Measurements from ENCODE around the gene C12orf60. TPM values are rescaled to one million over a fixed set of nuclear protein-coding genes. Genes with fewer than 3 reads are reported as not detected.
A peak's percentile ranks its signal among the peaks of the same experiment; 100 is the strongest.

The C12orf60 gene
- total and polyA plus RNA-seq, 2 of the 8 experiments (the other 6 are each of a cell fraction or from before 2014, with no cell fraction given) = 1.2 to 1.5 TPM

DNA sequence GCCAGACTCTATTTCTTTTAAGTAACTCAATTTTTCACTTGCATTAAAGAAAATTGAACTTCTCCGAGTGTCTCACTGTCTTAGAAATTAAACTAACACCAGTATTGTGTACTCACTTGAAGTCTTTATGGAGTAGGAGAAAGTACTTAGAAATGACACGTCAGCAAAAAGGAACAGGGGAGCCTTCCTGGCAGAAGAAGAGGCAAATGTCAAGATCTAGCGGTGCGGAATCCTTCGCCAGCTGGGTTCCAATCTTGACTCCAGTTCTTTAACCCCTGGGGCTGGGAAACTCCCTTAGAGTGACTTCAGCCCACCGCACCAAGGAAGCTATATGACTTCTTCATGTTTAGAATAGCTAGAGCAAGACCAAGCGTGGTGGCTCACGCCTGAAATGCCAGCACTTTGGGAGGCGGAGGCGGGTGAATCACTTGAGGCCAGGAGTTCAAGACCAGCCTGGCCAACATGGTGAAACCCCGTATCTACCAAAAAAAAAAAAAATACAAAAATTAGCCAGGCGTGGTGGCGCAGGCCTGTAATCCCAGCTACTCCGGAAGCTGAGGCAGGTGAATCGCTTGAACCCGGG, 34.6 kb upstream of the C12orf60 start (continued):
- TF ChIP-seq TAF7 (optimal IDR thresholded peaks at IDR 0.05; ENCODE audit: borderline replicate concordance, low read depth, low read length) = peak; percentile 37
- TF ChIP-seq JUND (IDR thresholded peaks at IDR 0.05; ENCODE audit: low read length) = no peak
- no peak for TF ChIP-seq POU5F1 (IDR thresholded peaks at IDR 0.05; ENCODE audit: low read depth, low read length)
- TF ChIP-seq, protein P1, sequence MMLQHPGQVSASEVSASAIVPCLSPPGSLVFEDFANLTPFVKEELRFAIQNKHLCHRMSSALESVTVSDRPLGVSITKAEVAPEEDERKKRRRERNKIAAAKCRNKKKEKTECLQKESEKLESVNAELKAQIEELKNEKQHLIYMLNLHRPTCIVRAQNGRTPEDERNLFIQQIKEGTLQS (IDR thresholded peaks at IDR 0.05; ENCODE audit: insufficient read depth, low read depth, low read length) = no peak
- no peak for TF ChIP-seq HDAC2 (IDR thresholded peaks at IDR 0.05; ENCODE audit: borderline replicate concordance in 1 of 2, low read depth in 2 of 2, low read length in 2 of 2)
- TF ChIP-seq BACH1 (IDR thresholded peaks at IDR 0.05; ENCODE audit: low read length) = no peak
- no peak for TF ChIP-seq BCL11A (IDR thresholded peaks at IDR 0.05; ENCODE audit: low read depth in 2 of 2, low read length in 2 of 2)
- TF ChIP-seq POLR2AphosphoS5 (IDR thresholded peaks at IDR 0.05; ENCODE audit: low read depth, low read length) = peak; percentile 54; the same call in 1 of the 2 replicates
- no peak for TF ChIP-seq EP300 (IDR thresholded peaks at IDR 0.05; ENCODE audit: borderline replicate concordance in 1 of 2, low read depth in 2 of 2, low read length in 2 of 2)
- TF ChIP-seq JUN (IDR thresholded peaks at IDR 0.05; ENCODE audit: low read depth, low read length) = no peak
- TF ChIP-seq SIX5 (IDR thresholded peaks at IDR 0.05; ENCODE audit: low read depth, low read length) = no peak
- TF ChIP-seq FOSL1 (IDR thresholded peaks at IDR 0.05; ENCODE audit: insufficient read depth, low read depth, low read length) = no peak
- TF ChIP-seq CBX5 (IDR thresholded peaks at IDR 0.05; ENCODE audit: low read depth, low read length) = no peak
- TF ChIP-seq TBP (IDR thresholded peaks at IDR 0.05; ENCODE audit: low read depth, low read length) = no peak
- no peak for TF ChIP-seq GTF2F1 (IDR thresholded peaks at IDR 0.05; ENCODE audit: borderline replicate concordance, low read depth, low read length)
- no peak for TF ChIP-seq NRF1 (IDR thresholded peaks at IDR 0.05; ENCODE audit: low read depth, low read length)
- TF ChIP-seq CHD1 (IDR thresholded peaks at IDR 0.05; ENCODE audit: low read depth, low read length) = no peak
- TF ChIP-seq CEBPB (IDR thresholded peaks at IDR 0.05; ENCODE audit: low read depth, low read length) = no peak
- TF ChIP-seq KDM1A (IDR thresholded peaks at IDR 0.05; ENCODE audit: borderline replicate concordance, low read length) = peak; percentile 27; the same call in 1 of the 2 replicates
- peak in 1 of 2 experiments; percentile 51; a peak in 2 of 3 replicates for TF ChIP-seq POLR2A (IDR thresholded peaks at IDR 0.05; ENCODE audit: control extremely low read depth in 1 of 2, low read depth in 2 of 2, low read length in 2 of 2)
- peak; percentile 95 for TF ChIP-seq MAFK (IDR thresholded peaks at IDR 0.05; ENCODE audit: low read depth, low read length)
- no peak for TF ChIP-seq YY1 (IDR thresholded peaks at IDR 0.05; ENCODE audit: low read depth, low read length)
- no peak for TF ChIP-seq TAF1 (IDR thresholded peaks at IDR 0.05; ENCODE audit: low read depth, low read length)
- TF ChIP-seq TCF12 (IDR thresholded peaks at IDR 0.05; ENCODE audit: low read depth, low read length) = no peak
- TF ChIP-seq EZH2 (IDR thresholded peaks at IDR 0.05; ENCODE audit: low read depth, low read length, severe bottlenecking) = no peak
- no peak for TF ChIP-seq HDAC6 (IDR thresholded peaks at IDR 0.05; ENCODE audit: low read depth, low read length)

Measured in H1 (cell line).